Measurements from ENCODE around the gene GRIN3B. TPM values are rescaled to one million over a fixed set of nuclear protein-coding genes. Genes with fewer than 3 reads are reported as not detected.

The GRIN3B gene
- polyA plus RNA-seq, 3 donors, result 0.37 to 0.38 (median 0.37) TPM

GRCh38 chr19:963486-963951 lies 36.7 kb upstream of the GRIN3B start:
- no peak for DNase-seq (ENCODE audit: low read depth in 3 of 3, low spot score in 2 of 3)

- DNase-seq (ENCODE audit: low read depth in 3 of 3, low spot score in 2 of 3), result no peak
Observed at GRCh38 chr19:964116-964520, 36.1 kb upstream of the GRIN3B start.

GRCh38 chr19:964761-965694 lies 35.2 kb upstream of the GRIN3B start:
- no peak for DNase-seq (ENCODE audit: low read depth in 3 of 3, low spot score in 2 of 3)

- DNase-seq (ENCODE audit: low read depth in 3 of 3, low spot score in 2 of 3), result no peak
Observed at GRCh38 chr19:966485-967088, 33.6 kb upstream of the GRIN3B start.

- DNase-seq (ENCODE audit: low read depth in 3 of 3, low spot score in 2 of 3), result no peak
Observed at GRCh38 chr19:970695-971094, 29.5 kb upstream of the GRIN3B start.

GRCh38 chr19:971795-972194 lies 28.4 kb upstream of the GRIN3B start:
- no peak for DNase-seq (ENCODE audit: low read depth in 3 of 3, low spot score in 2 of 3)

GRCh38 chr19:972281-972680 lies 27.9 kb upstream of the GRIN3B start:
- DNase-seq (ENCODE audit: low read depth in 3 of 3, low spot score in 2 of 3), result no peak

GRCh38 chr19:973726-974563 lies 26.3 kb upstream of the GRIN3B start:
- DNase-seq (ENCODE audit: low read depth in 3 of 3, low spot score in 2 of 3), result no peak

GRCh38 chr19:974564-975257 lies 25.5 kb upstream of the GRIN3B start:
- DNase-seq (ENCODE audit: low read depth in 3 of 3, low spot score in 2 of 3), result no peak

- DNase-seq (ENCODE audit: low read depth in 3 of 3, low spot score in 2 of 3), result no peak
Observed at GRCh38 chr19:976476-976875, 23.7 kb upstream of the GRIN3B start.

GRCh38 chr19:977058-977464 lies 23.2 kb upstream of the GRIN3B start:
- no peak for DNase-seq (ENCODE audit: low read depth in 3 of 3, low spot score in 2 of 3)

- DNase-seq (ENCODE audit: low read depth in 3 of 3, low spot score in 2 of 3), result no peak
Observed at GRCh38 chr19:979318-979741, 20.9 kb upstream of the GRIN3B start.

GRCh38 chr19:980133-980998 lies 19.9 kb upstream of the GRIN3B start:
- no peak for DNase-seq (ENCODE audit: low read depth in 3 of 3, low spot score in 2 of 3)

- DNase-seq (ENCODE audit: low read depth in 3 of 3, low spot score in 2 of 3), result peak in 1 of 3 donors; percentile 56
Observed at GRCh38 chr19:982567-983170, 17.6 kb upstream of the GRIN3B start.

- peak; percentile 54 to 82 (median 78) for DNase-seq (ENCODE audit: low read depth in 3 of 3, low spot score in 2 of 3)
Observed at GRCh38 chr19:984165-984967, 15.9 kb upstream of the GRIN3B start, which contains the start of gene WDR18. Gene WDR18, plus strand, starts transcription at chr19:984345. Its CDS starts 9 bp downstream, at chr19:984354.

- DNase-seq (ENCODE audit: low read depth in 3 of 3, low spot score in 2 of 3), result no peak
Observed at GRCh38 chr19:986083-986482, 14.1 kb upstream of the GRIN3B start.

GRCh38 chr19:988081-988480 lies 12.1 kb upstream of the GRIN3B start:
- no peak for DNase-seq (ENCODE audit: low read depth in 3 of 3, low spot score in 2 of 3)

- no peak for DNase-seq (ENCODE audit: low read depth in 3 of 3, low spot score in 2 of 3)
Observed at GRCh38 chr19:988510-988909, 11.7 kb upstream of the GRIN3B start.

All from right renal cortex interstitium (tissue), 3 donors.